ENCODE data around the gene FAM9A. TPM values are rescaled to one million over a fixed set of nuclear protein-coding genes. Genes with fewer than 3 reads are reported as not detected.

The FAM9A gene
- total RNA-seq, 1 donor from 2014 or later, result not detected

Other genes with a start within 250 kb of the FAM9A start
- 0.22 and 0.60 TPM in 2 replicates for gene ANOS1, start 69.2 kb downstream of the FAM9A start, total RNA-seq
- not detected in 2 replicates for gene FAM9B, start 232.7 kb upstream of the FAM9A start, total RNA-seq